Measurements from ENCODE around the gene C11orf52.
"Not testable (repeated sequence)": the region's sequence is repeated elsewhere in the genome, so short reads cannot be mapped to it uniquely, and the experiment has no call there.

The C11orf52 gene

GRCh38 chr11:111930472-111930871, 11.8 kb downstream of the C11orf52 start:
- Histone ChIP-seq H3K9me3 (ENCODE audit: insufficient read depth, low read depth, low read length) (no peaks in the 10 kb centered on the region), H3K27me3 (ENCODE audit: insufficient read depth, low read length) (no peaks in the 10 kb centered on the region), H3K4me1 (ENCODE audit: insufficient read depth, low read length) (peaks cover 11% of the 10 kb centered on the region; the same call in 1 of the 2 replicates), H3K4me3 (ENCODE audit: low read length) (no peak overlapping the region), H3K27ac (ENCODE audit: low read depth, low read length) (no peak overlapping the region), H3K9ac (ENCODE audit: low read depth, low read length) (no peak overlapping the region), H3K36me3 (ENCODE audit: insufficient read depth, low read length) (no peaks in the 10 kb centered on the region)
- WGBS, result 90% methylated on average over 1 of the region's 4 CpGs

GRCh38 chr11:111932611-111932950, 13.9 kb downstream of the C11orf52 start:
- no peaks in the 10 kb centered on the region for H3K9me3 ChIP-seq (ENCODE audit: insufficient read depth, low read depth, low read length)
- H3K9ac ChIP-seq (ENCODE audit: low read depth, low read length), result no peak overlapping the region
- H3K4me3 ChIP-seq (ENCODE audit: low read length), result no peak overlapping the region
- 89% methylated on average over 2 of the region's 2 CpGs for WGBS
- no peaks in the 10 kb centered on the region for H3K36me3 ChIP-seq (ENCODE audit: insufficient read depth, low read length)
- H3K4me1 ChIP-seq (ENCODE audit: insufficient read depth, low read length), result peaks cover 20% of the 10 kb centered on the region
- no peaks in the 10 kb centered on the region for H3K27me3 ChIP-seq (ENCODE audit: insufficient read depth, low read length)
- H3K27ac ChIP-seq (ENCODE audit: low read depth, low read length), result no peak overlapping the region

GRCh38 chr11:111933176-111933575, 14.5 kb downstream of the C11orf52 start:
- H3K4me3 ChIP-seq (ENCODE audit: low read length); H3K9me3 ChIP-seq (ENCODE audit: insufficient read depth, low read depth, low read length); H3K36me3 ChIP-seq (ENCODE audit: insufficient read depth, low read length); H3K9ac ChIP-seq (ENCODE audit: low read depth, low read length); H3K27ac ChIP-seq (ENCODE audit: low read depth, low read length); H3K27me3 ChIP-seq (ENCODE audit: insufficient read depth, low read length): not testable (repeated sequence)
- 95% methylated on average over 14 of the region's 14 CpGs for WGBS
- H3K4me1 ChIP-seq (ENCODE audit: insufficient read depth, low read length), result peaks cover 26% of the 10 kb centered on the region

- no CpG with 5 or more reads among the region's 1 CpG for WGBS
- H3K9ac ChIP-seq (ENCODE audit: low read depth, low read length), result no peak overlapping the region
- H3K9me3 ChIP-seq (ENCODE audit: insufficient read depth, low read depth, low read length), result no peaks in the 10 kb centered on the region
- H3K27me3 ChIP-seq (ENCODE audit: insufficient read depth, low read length), result no peaks in the 10 kb centered on the region
- no peaks in the 10 kb centered on the region for H3K36me3 ChIP-seq (ENCODE audit: insufficient read depth, low read length)
- no peak overlapping the region for H3K27ac ChIP-seq (ENCODE audit: low read depth, low read length)
- H3K4me3 ChIP-seq (ENCODE audit: low read length), result no peak overlapping the region
- H3K4me1 ChIP-seq (ENCODE audit: insufficient read depth, low read length), result peaks cover 33% of the 10 kb centered on the region
Observed at GRCh38 chr11:111933872-111934271, 15.2 kb downstream of the C11orf52 start.

- Histone ChIP-seq H3K27ac (ENCODE audit: low read depth, low read length) (no peak overlapping the region), H3K9ac (ENCODE audit: low read depth, low read length) (no peak overlapping the region), H3K4me3 (ENCODE audit: low read length) (no peak overlapping the region), H3K9me3 (ENCODE audit: insufficient read depth, low read depth, low read length) (no peaks in the 10 kb centered on the region), H3K27me3 (ENCODE audit: insufficient read depth, low read length) (no peaks in the 10 kb centered on the region), H3K4me1 (ENCODE audit: insufficient read depth, low read length) (peaks cover 37% of the 10 kb centered on the region), H3K36me3 (ENCODE audit: insufficient read depth, low read length) (no peaks in the 10 kb centered on the region)
- WGBS, result 95% methylated on average over 1 of the region's 1 CpG
Observed at GRCh38 chr11:111934306-111934705, 15.6 kb downstream of the C11orf52 start.

- Histone ChIP-seq H3K9ac (ENCODE audit: low read depth, low read length) (no peak overlapping the region), H3K4me3 (ENCODE audit: low read length) (no peak overlapping the region), H3K27ac (ENCODE audit: low read depth, low read length) (no peak overlapping the region), H3K27me3 (ENCODE audit: insufficient read depth, low read length) (no peaks in the 10 kb centered on the region), H3K36me3 (ENCODE audit: insufficient read depth, low read length) (no peaks in the 10 kb centered on the region), H3K4me1 (ENCODE audit: insufficient read depth, low read length) (peaks cover 46% of the 10 kb centered on the region), H3K9me3 (ENCODE audit: insufficient read depth, low read depth, low read length) (no peaks in the 10 kb centered on the region)
- 82% methylated on average over 4 of the region's 4 CpGs for WGBS
Observed at GRCh38 chr11:111935317-111936039, 16.8 kb downstream of the C11orf52 start.

GRCh38 chr11:111936040-111936540, 17.4 kb downstream of the C11orf52 start:
- H3K9ac ChIP-seq (ENCODE audit: low read depth, low read length), result peak overlapping the region; percentile 75; the same call in 1 of the 2 replicates
- H3K27ac ChIP-seq (ENCODE audit: low read depth, low read length), result no peak overlapping the region
- WGBS, result 94% methylated on average over 1 of the region's 3 CpGs
- H3K36me3 ChIP-seq (ENCODE audit: insufficient read depth, low read length), result no peaks in the 10 kb centered on the region
- H3K4me3 ChIP-seq (ENCODE audit: low read length), result peak overlapping the region; percentile 85
- H3K4me1 ChIP-seq (ENCODE audit: insufficient read depth, low read length), result peaks cover 46% of the 10 kb centered on the region
- no peaks in the 10 kb centered on the region for H3K9me3 ChIP-seq (ENCODE audit: insufficient read depth, low read depth, low read length)
- H3K27me3 ChIP-seq (ENCODE audit: insufficient read depth, low read length), result no peaks in the 10 kb centered on the region

GRCh38 chr11:111937461-111937769, 18.7 kb downstream of the C11orf52 start:
- peak overlapping the region; percentile 85 for H3K4me3 ChIP-seq (ENCODE audit: low read length)
- H3K27me3 ChIP-seq (ENCODE audit: insufficient read depth, low read length), result no peaks in the 10 kb centered on the region
- no peaks in the 10 kb centered on the region for H3K9me3 ChIP-seq (ENCODE audit: insufficient read depth, low read depth, low read length)
- WGBS, result 6% methylated on average over 9 of the region's 9 CpGs
- H3K36me3 ChIP-seq (ENCODE audit: insufficient read depth, low read length), result no peaks in the 10 kb centered on the region
- peaks cover 46% of the 10 kb centered on the region for H3K4me1 ChIP-seq (ENCODE audit: insufficient read depth, low read length)
- peak overlapping the region; percentile 75 for H3K9ac ChIP-seq (ENCODE audit: low read depth, low read length)
- peak overlapping the region; percentile 85 for H3K27ac ChIP-seq (ENCODE audit: low read depth, low read length)

- WGBS, result 78% methylated on average over 7 of the region's 7 CpGs
- H3K9ac ChIP-seq (ENCODE audit: low read depth, low read length), result peak overlapping the region; percentile 75; the same call in 1 of the 2 replicates
- H3K27me3 ChIP-seq (ENCODE audit: insufficient read depth, low read length), result no peaks in the 10 kb centered on the region
- peak overlapping the region; percentile 85; the same call in 1 of the 2 replicates for H3K27ac ChIP-seq (ENCODE audit: low read depth, low read length)
- H3K36me3 ChIP-seq (ENCODE audit: insufficient read depth, low read length), result no peaks in the 10 kb centered on the region
- peaks cover 46% of the 10 kb centered on the region for H3K4me1 ChIP-seq (ENCODE audit: insufficient read depth, low read length)
- H3K4me3 ChIP-seq (ENCODE audit: low read length), result peak overlapping the region; percentile 85
- H3K9me3 ChIP-seq (ENCODE audit: insufficient read depth, low read depth, low read length), result no peaks in the 10 kb centered on the region
Observed at GRCh38 chr11:111937844-111938243, 19.1 kb downstream of the C11orf52 start.

GRCh38 chr11:111938687-111939160, 20.0 kb downstream of the C11orf52 start:
- H3K4me3 ChIP-seq (ENCODE audit: low read length), result peak overlapping the region; percentile 85; the same call in 1 of the 2 replicates
- no peaks in the 10 kb centered on the region for H3K9me3 ChIP-seq (ENCODE audit: insufficient read depth, low read depth, low read length)
- WGBS, result 48% methylated on average over 7 of the region's 7 CpGs
- no peak overlapping the region for H3K9ac ChIP-seq (ENCODE audit: low read depth, low read length)
- 0 out of 2 replicates have a peak overlapping the region, but pooled peaks have one; percentile 8 for H3K27ac ChIP-seq (ENCODE audit: low read depth, low read length)
- peaks cover 47% of the 10 kb centered on the region for H3K4me1 ChIP-seq (ENCODE audit: insufficient read depth, low read length)
- H3K36me3 ChIP-seq (ENCODE audit: insufficient read depth, low read length), result no peaks in the 10 kb centered on the region
- H3K27me3 ChIP-seq (ENCODE audit: insufficient read depth, low read length), result no peaks in the 10 kb centered on the region

GRCh38 chr11:111939836-111940604, 21.3 kb downstream of the C11orf52 start:
- 89% methylated on average over 3 of the region's 4 CpGs for WGBS
- Histone ChIP-seq H3K27me3 (ENCODE audit: insufficient read depth, low read length) (no peaks in the 10 kb centered on the region), H3K36me3 (ENCODE audit: insufficient read depth, low read length) (no peaks in the 10 kb centered on the region), H3K4me1 (ENCODE audit: insufficient read depth, low read length) (peaks cover 51% of the 10 kb centered on the region), H3K4me3 (ENCODE audit: low read length) (no peak overlapping the region), H3K9me3 (ENCODE audit: insufficient read depth, low read depth, low read length) (no peaks in the 10 kb centered on the region), H3K27ac (ENCODE audit: low read depth, low read length) (no peak overlapping the region), H3K9ac (ENCODE audit: low read depth, low read length) (no peak overlapping the region)
